HG03342 (cell line): ENCODE data around the gene C1QTNF8.

Source experiments
- ATAC-seq: cut with Tn5 transposase; IDR thresholded peaks from one replicate; pipeline ENCODE4 v1.9.1; 2021; ENCODE audit warnings: mild to moderate bottlenecking, moderate library complexity; ENCODE audit not compliant: unreplicated experiment

The C1QTNF8 gene

GRCh38 chr16:1047801-1048200, 48.2 kb downstream of the C1QTNF8 start:
- no peak for ATAC-seq

GRCh38 chr16:1047123-1047522, 48.9 kb downstream of the C1QTNF8 start:
- no peak for ATAC-seq

- no peak for ATAC-seq
Observed at GRCh38 chr16:1045993-1046911, 49.8 kb downstream of the C1QTNF8 start.

DNA sequence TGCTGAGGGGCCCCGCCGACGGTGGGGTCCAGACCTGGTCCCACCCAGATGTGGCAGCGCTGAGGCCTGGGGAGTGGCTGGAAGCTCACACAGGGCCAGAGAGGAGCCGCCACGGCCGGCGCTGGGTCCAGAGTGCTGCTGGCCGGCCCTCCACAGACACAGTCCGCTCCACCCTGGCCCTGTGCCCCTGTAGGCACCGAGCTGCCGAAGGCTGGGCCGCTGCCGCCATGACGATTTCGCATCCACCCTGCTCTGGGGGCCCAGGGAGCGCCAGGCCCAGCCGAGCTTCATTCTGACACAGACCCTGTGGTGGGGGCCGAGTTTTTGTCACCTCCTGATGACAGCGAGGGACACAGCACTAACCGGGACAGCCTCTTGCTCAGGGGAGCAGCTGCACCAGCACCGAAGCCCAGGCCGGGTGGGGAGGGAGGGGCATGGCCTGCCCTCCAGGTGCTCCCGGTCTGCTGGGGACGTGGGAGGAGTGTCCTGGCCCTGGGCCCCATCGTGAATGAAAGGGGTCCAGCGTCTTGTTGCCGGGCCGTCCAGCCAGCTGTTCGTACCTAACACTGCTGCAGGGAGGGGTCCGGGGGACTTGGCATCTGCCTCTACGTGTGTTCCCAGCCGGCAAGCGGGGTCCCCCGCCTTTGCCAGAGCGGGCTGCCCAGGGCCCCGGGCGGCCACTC, 50.6 kb downstream of the C1QTNF8 start:
- no peak for ATAC-seq

GRCh38 chr16:1044460-1045309, 51.4 kb downstream of the C1QTNF8 start:
- no peak for ATAC-seq

- no peak for ATAC-seq
Observed at GRCh38 chr16:1043881-1044451, 52.1 kb downstream of the C1QTNF8 start.

- ATAC-seq = no peak
Observed at GRCh38 chr16:1042866-1043265, 53.2 kb downstream of the C1QTNF8 start.

- ATAC-seq = no peak
Observed at GRCh38 chr16:1042049-1042744, 53.8 kb downstream of the C1QTNF8 start.

GRCh38 chr16:1040346-1040745, 55.7 kb downstream of the C1QTNF8 start:
- no peak for ATAC-seq

DNA sequence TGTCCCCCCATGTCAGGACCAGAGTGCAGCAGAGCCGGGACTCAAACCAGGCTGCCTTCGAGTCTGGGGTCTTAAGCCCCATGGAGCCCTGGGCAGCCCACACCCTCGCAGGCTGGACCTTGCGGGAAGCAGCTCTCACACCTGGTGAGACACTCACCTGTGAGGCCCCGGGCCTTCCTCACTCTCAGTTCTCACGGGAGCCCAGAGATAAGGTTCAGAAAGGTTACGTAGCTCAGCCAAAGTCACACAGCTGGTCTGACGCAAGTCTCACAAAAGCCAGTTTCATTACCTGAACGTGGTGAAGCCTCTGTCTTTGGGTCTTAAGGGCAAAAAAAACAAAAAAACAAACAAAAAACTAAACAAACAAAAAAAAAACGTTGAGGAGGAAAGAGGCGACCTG, 56.3 kb downstream of the C1QTNF8 start:
- ATAC-seq = no peak

GRCh38 chr16:1038932-1039331, 57.1 kb downstream of the C1QTNF8 start:
- ATAC-seq = no peak
